Heart left ventricle (tissue), 13 donors: ENCODE data around the gene MIEN1.

ENCODE experiments used
- POLR2A ChIP-seq, 2 donors: fragments of 450-650 bp; IDR thresholded peaks; one replicate each; pipeline ENCODE4 v1.6.1; 2017; ENCODE audit warnings: antibody characterized with exemption in 2 of 2, mild to moderate bottlenecking in 2 of 2, moderate library complexity in 2 of 2
- TF ChIP-seq, protein P1 (sequence below), 12 donors: fragments of 200-600 bp; sonication (generic) in 4 of 12; IDR thresholded peaks; one replicate each; pipeline versions ENCODE4 v1.5.0 to v1.8.0; 2018 to 2022; ENCODE audit warnings: antibody characterized with exemption in 12 of 12, mild to moderate bottlenecking in 5 of 12
- donor health status: ischemic (EF 13 %, LVEDD 7.1; RV severe dilation, severe dysfunction).
- donor health status: DM: no; HTN: yes; CAD: no.
- donor health status: DM: no; HTN: no; CAD: no.
- donor health status: ischemic (EF 25% LVEDD 6.9; RV normal size, moderate dysfunction).
- donor health status: ischemic (EF 25% LVEDD 5.7; RV mildly dilated, moderate dysfunction).
- donor health status: ischemic (EF 35%, LVEDD 5.7; RV mildly dilated, moderate dysfunction).
- donor health status: nonischemic (EF 11% LVEDD 7.7; RV severe dilation, severe dysfunction).
- donor health status: DM: yes; HTN: yes; CAD: no.
- donor health status: PGD.
- donor health status: ischemic (EF 29% LVEDD 5.4; RV normal size, mild dysfunction).
- donor health status: nonischemic (EF 23%, LVEDD 6.1; RV moderate dilation, normal function).

DNA sequence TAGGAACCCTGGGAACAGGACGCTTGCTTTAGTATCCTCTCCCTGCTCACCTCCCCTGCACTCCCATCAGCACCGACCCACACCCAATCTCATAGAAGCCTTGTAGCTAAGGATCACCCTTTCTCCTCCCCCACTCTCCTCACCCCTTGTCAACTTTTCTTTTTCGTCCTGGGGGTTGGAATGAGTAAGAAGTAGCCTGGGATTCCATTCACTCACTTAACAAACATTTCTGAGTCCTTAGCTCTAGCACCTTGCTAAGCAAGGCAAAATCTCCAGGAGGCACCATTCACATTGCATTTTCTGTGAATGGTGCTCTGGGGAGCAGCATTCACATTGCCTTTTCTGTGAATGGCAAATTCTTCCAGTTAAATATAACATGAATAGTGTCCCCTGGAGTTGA, 41.4 kb downstream of the MIEN1 start:
- TF ChIP-seq POLR2A (IDR thresholded peaks at IDR 0.05), result no peak
- TF ChIP-seq, protein P1, sequence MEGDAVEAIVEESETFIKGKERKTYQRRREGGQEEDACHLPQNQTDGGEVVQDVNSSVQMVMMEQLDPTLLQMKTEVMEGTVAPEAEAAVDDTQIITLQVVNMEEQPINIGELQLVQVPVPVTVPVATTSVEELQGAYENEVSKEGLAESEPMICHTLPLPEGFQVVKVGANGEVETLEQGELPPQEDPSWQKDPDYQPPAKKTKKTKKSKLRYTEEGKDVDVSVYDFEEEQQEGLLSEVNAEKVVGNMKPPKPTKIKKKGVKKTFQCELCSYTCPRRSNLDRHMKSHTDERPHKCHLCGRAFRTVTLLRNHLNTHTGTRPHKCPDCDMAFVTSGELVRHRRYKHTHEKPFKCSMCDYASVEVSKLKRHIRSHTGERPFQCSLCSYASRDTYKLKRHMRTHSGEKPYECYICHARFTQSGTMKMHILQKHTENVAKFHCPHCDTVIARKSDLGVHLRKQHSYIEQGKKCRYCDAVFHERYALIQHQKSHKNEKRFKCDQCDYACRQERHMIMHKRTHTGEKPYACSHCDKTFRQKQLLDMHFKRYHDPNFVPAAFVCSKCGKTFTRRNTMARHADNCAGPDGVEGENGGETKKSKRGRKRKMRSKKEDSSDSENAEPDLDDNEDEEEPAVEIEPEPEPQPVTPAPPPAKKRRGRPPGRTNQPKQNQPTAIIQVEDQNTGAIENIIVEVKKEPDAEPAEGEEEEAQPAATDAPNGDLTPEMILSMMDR (IDR thresholded peaks at IDR 0.05), result no peak
